HEK293T (cell line): ENCODE measurements around the gene GHR.

Source experiments
- FOXA1 ChIP-seq: fragments of 450-650 bp; IDR thresholded peaks from 2 replicates; pipeline ENCODE4 v1.6.1; 2016; ENCODE audit warnings: mild to moderate bottlenecking
- FOXK2 ChIP-seq: fragments of 450-650 bp; IDR thresholded peaks from 2 replicates; pipeline ENCODE4 v1.6.1; 2016; ENCODE audit warnings: mild to moderate bottlenecking
- FOXM1 ChIP-seq: fragments of 450-650 bp; IDR thresholded peaks from 2 replicates; pipeline ENCODE4 v1.6.1; 2017; ENCODE audit warnings: mild to moderate bottlenecking, borderline replicate concordance
- HDGF ChIP-seq: fragments of 450-650 bp; IDR thresholded peaks from 2 replicates; pipeline ENCODE4 v1.6.1; 2017; ENCODE audit warnings: antibody characterized with exemption, borderline replicate concordance
- L3MBTL2 ChIP-seq: fragments of 450-650 bp; conservative IDR thresholded peaks from 2 replicates; pipeline ENCODE4 v1.6.1; 2016; ENCODE audit warnings: mild to moderate bottlenecking
- SP1 ChIP-seq: fragments of 450-650 bp; IDR thresholded peaks from 2 replicates; pipeline ENCODE4 v1.6.1; 2017
- TARDBP ChIP-seq: fragments of 450-650 bp; IDR thresholded peaks from 2 replicates; pipeline ENCODE4 v1.6.1; 2016
- ZNF384 ChIP-seq: fragments of 450-650 bp; IDR thresholded peaks from 2 replicates; pipeline ENCODE4 v1.6.1; 2016

DNA sequence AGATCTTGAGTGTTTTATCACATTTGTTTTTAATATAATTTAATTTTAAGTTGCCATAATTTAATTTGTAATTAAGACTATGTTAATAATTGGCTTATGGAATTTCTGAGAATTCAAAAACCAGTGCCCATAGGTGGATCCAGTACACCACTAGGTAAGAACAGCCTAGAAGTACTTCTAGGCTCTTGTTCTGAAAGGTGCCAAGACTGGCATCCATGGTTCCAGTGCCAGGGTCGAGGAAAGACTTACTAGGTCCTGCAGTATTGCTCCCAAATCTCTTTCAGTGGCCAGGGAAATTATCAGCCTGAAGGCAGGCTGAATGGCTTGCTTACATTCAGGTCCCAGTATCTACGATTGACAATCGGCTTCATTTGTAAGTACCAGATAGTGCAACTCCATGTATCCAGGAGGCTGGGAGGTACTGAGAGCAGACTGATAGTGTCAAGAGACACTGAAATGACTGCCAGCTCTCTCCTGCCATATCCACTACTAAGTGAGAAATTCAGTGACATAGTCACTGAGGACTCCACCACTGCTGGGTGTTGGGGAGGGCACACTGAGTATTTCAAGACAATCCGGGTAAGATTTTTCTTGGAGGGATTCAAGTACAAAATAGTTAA is 174.2 kb downstream of the GHR start:
- TF ChIP-seq TARDBP (no peak), FOXK2 (no peak), FOXM1 (no peak), ZNF384 (no peak), L3MBTL2 (no peak), HDGF (no peak), FOXA1 (no peak), SP1 (no peak)
